Activated CD8-positive, alpha-beta T cell treated with anti-CD3 and anti-CD28 coated beads, Interleukin-2, amount 10 ng/mL, durations not matched to agents 7 days and 5 days (primary cell): Measurements from ENCODE around the gene SIGLEC1. TPM values are rescaled to one million over a fixed set of nuclear protein-coding genes. Genes with fewer than 3 reads are reported as not detected.

Source experiments
- ATAC-seq: fragments of 150-1000 bp; cut with Tn5 transposase; one replicate; pipeline ENCODE4 v1.10.0; 2021; ENCODE audit warnings: moderate library complexity
- CTCF ChIA-PET: fragments of 350-600 bp; sonication (Branson Sonifier 250); formaldehyde crosslinking; loops from one replicate; lab custom pipeline; 2021; ENCODE audit warnings: antibody characterized with exemption; lab: Charles Lee
- POLR2A ChIA-PET: fragments of 350-600 bp; sonication (Branson Sonifier 250); formaldehyde crosslinking; loops from one replicate; lab custom pipeline; 2021; ENCODE audit warnings: antibody characterized with exemption; lab: Charles Lee
- DNase-seq: peaks from one replicate; pipeline ENCODE4 v3.0.0-alpha.2; 2020
- H3K27ac Mint-ChIP-seq: one replicate; pipeline ENCODE4 v1.8.0; 2021; ENCODE audit warnings: mild to moderate bottlenecking, mixed read lengths
- H3K27me3 Mint-ChIP-seq: one replicate; pipeline ENCODE4 v1.8.0; 2021; ENCODE audit warnings: low read depth, mixed read lengths
- H3K36me3 Mint-ChIP-seq: one replicate; pipeline ENCODE4 v1.8.0; 2021; ENCODE audit warnings: low read depth, mixed read lengths
- H3K4me1 Mint-ChIP-seq: one replicate; pipeline ENCODE4 v1.8.0; 2021; ENCODE audit warnings: low read depth, mixed read lengths
- H3K4me3 Mint-ChIP-seq: one replicate; pipeline ENCODE4 v1.8.0; 2021; ENCODE audit warnings: mild to moderate bottlenecking, mixed read lengths
- H3K9me3 Mint-ChIP-seq: one replicate; pipeline ENCODE4 v1.8.0; 2022; ENCODE audit warnings: mixed read lengths; ENCODE audit not compliant: insufficient read depth
- total RNA-seq, 2 experiments: library from RNA; stranded (reverse); gene quantifications; one replicate each; pipeline ENCODE4 v1.2.3, GENCODE V29; 2021

The SIGLEC1 gene
- total RNA-seq, 2 experiments from 2014 or later = not detected

DNA sequence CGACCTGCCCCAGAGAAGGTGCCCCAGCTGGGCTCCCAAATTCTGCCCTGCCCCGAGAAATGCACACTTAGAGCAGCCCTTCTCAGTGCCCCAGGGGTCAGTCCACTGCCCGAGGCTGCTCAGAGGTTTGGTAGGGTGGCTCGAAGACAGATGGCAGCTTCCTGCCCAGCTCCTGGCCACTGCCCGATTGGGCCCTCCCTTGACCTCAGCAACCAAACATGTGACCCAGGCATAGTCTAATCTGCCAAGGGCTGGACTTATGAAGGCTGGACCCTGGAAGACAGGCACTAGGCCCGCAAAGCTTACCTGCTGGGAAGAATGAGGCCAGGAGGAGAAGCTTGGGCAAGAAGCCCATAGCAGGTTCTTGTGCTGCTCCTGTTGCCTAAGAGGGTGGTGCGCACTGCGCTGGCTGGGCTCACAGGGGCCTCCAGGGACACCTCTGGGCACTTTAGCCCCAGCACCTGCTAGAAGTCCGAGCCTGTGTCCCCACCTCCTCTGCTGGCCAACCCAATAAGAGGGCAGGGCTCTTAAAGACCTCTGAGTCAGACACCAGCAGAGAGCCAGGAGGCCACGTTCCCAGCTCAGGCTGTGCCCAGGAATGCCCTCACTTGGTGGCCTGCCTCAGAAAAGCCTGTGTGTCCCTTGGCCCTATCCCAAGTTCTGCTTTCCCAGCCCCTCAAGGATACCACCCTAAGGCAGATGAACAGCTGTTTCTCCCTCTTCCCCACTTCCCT is 5.5 kb downstream of the SIGLEC1 start:
- Mint-ChIP-seq H3K36me3 (no peaks in the 10 kb centered on the region), H3K4me1 (no peaks in the 10 kb centered on the region), H3K27me3 (peaks cover 6% of the 10 kb centered on the region), H3K27ac (no peak overlapping the region), H3K4me3 (no peak overlapping the region), H3K9me3 (no peaks in the 10 kb centered on the region)
- ChIA-PET POLR2A (no interaction called here), CTCF (interaction anchor here (1.2 to 2.4 kb wide), 2 partner anchors 30 to 144 kb away, joined by 9 to 12 read pairs; no protein-coding TSS in a partner anchor)
- no peak for DNase-seq
- ATAC-seq = no peak

GRCh38 chr20:3705970-3706739 is 6.2 kb downstream of the SIGLEC1 start:
- CTCF ChIA-PET = interaction anchor here (0.8 to 2.4 kb wide), 2 partner anchors 30 to 143 kb away, joined by 3 to 12 read pairs; no protein-coding TSS in a partner anchor
- DNase-seq (no peak), ATAC-seq (no peak)
- no peak overlapping the region for H3K27ac Mint-ChIP-seq
- H3K27me3 Mint-ChIP-seq = peaks cover 6% of the 10 kb centered on the region
- H3K36me3 Mint-ChIP-seq = no peaks in the 10 kb centered on the region
- no peaks in the 10 kb centered on the region for H3K9me3 Mint-ChIP-seq
- no peaks in the 10 kb centered on the region for H3K4me1 Mint-ChIP-seq
- POLR2A ChIA-PET = no interaction called here
- H3K4me3 Mint-ChIP-seq = no peak overlapping the region

DNA sequence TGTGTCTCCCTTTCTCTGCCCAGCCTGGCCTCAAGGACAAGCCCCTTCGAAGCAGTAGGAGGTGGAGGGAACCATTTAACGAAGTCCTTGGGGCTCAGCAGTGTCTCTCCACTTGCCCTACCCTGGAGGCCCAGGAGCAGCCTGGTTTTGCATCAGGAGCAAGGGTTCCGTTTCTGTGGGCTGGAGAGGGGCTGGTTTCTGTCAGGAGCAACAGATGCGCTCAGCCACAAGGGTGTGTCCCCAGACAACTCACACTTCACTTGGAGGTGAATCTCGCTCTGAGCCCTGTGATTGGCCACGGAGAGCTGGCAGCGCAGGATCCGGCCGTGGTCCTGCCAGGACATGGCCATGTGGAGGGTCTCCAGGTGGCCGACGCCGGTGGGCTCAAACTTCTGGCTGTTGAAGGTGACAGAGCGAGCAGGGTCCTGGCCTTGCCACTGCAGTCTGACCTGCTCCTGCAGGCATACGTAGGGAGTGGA is 6.9 kb downstream of the SIGLEC1 start:
- no peak for ATAC-seq
- Mint-ChIP-seq H3K27ac (no peak overlapping the region), H3K36me3 (no peaks in the 10 kb centered on the region), H3K4me3 (no peak overlapping the region), H3K9me3 (no peaks in the 10 kb centered on the region), H3K4me1 (no peaks in the 10 kb centered on the region), H3K27me3 (peaks cover 6% of the 10 kb centered on the region)
- POLR2A ChIA-PET = no interaction called here
- no peak for DNase-seq
- CTCF ChIA-PET = interaction anchor here (0.8 kb wide), 1 partner anchor 29 kb away, joined by 3 read pairs; no protein-coding TSS in a partner anchor

- Mint-ChIP-seq H3K36me3 (no peaks in the 10 kb centered on the region), H3K4me1 (no peaks in the 10 kb centered on the region), H3K4me3 (no peak overlapping the region), H3K27ac (no peak overlapping the region), H3K27me3 (peaks cover 6% of the 10 kb centered on the region), H3K9me3 (no peaks in the 10 kb centered on the region)
- POLR2A ChIA-PET = no interaction called here
- CTCF ChIA-PET = interaction anchor here (1.1 kb wide), 1 partner anchor 24 kb away, joined by 3 read pairs; no protein-coding TSS in a partner anchor
- no peak for ATAC-seq
- DNase-seq = no peak
Observed at GRCh38 chr20:3704087-3704486, 8.3 kb downstream of the SIGLEC1 start.

GRCh38 chr20:3702611-3703391 is 9.6 kb downstream of the SIGLEC1 start:
- ChIA-PET CTCF (no interaction called here), POLR2A (no interaction called here)
- no peak for DNase-seq
- Mint-ChIP-seq H3K4me1 (no peaks in the 10 kb centered on the region), H3K27me3 (peaks cover 2% of the 10 kb centered on the region), H3K4me3 (no peak overlapping the region), H3K27ac (no peak overlapping the region), H3K9me3 (no peaks in the 10 kb centered on the region), H3K36me3 (no peaks in the 10 kb centered on the region)
- no peak for ATAC-seq

GRCh38 chr20:3701061-3701998 is 11.1 kb downstream of the SIGLEC1 start:
- DNase-seq (no peak), ATAC-seq (no peak)
- H3K27ac Mint-ChIP-seq = no peak overlapping the region
- POLR2A ChIA-PET = no interaction called here
- CTCF ChIA-PET = interaction anchor here (1.1 to 7.8 kb wide), 3 partner anchors 9 to 138 kb away, joined by 3 to 48 read pairs (median 4); no protein-coding TSS in a partner anchor
- H3K36me3 Mint-ChIP-seq = no peaks in the 10 kb centered on the region
- H3K4me1 Mint-ChIP-seq = no peaks in the 10 kb centered on the region
- no peak overlapping the region for H3K4me3 Mint-ChIP-seq
- no peaks in the 10 kb centered on the region for H3K9me3 Mint-ChIP-seq
- no peaks in the 10 kb centered on the region for H3K27me3 Mint-ChIP-seq

GRCh38 chr20:3699037-3699436 is 13.4 kb downstream of the SIGLEC1 start:
- Mint-ChIP-seq H3K4me3 (no peak overlapping the region), H3K27ac (no peak overlapping the region), H3K27me3 (no peaks in the 10 kb centered on the region), H3K4me1 (no peaks in the 10 kb centered on the region), H3K9me3 (no peaks in the 10 kb centered on the region), H3K36me3 (no peaks in the 10 kb centered on the region)
- ATAC-seq (no peak), DNase-seq (no peak)
- ChIA-PET CTCF (interaction anchor here (0.6 to 7.8 kb wide), 2 partner anchors 11 to 1556 kb away, joined by 3 to 48 read pairs; no protein-coding TSS in a partner anchor), POLR2A (interaction anchor here (1.2 kb wide), 1 partner anchor 24 kb away, joined by 3 read pairs; no protein-coding TSS in a partner anchor)

GRCh38 chr20:3698591-3699001 is 13.8 kb downstream of the SIGLEC1 start:
- POLR2A ChIA-PET = interaction anchor here (1.2 kb wide), 1 partner anchor 24 kb away, joined by 3 read pairs; no protein-coding TSS in a partner anchor
- no peaks in the 10 kb centered on the region for H3K27me3 Mint-ChIP-seq
- no peaks in the 10 kb centered on the region for H3K9me3 Mint-ChIP-seq
- no peaks in the 10 kb centered on the region for H3K4me1 Mint-ChIP-seq
- no peaks in the 10 kb centered on the region for H3K36me3 Mint-ChIP-seq
- ATAC-seq (no peak), DNase-seq (no peak)
- H3K4me3 Mint-ChIP-seq = no peak overlapping the region
- H3K27ac Mint-ChIP-seq = no peak overlapping the region
- CTCF ChIA-PET = interaction anchor here (7.8 kb wide), 1 partner anchor 12 kb away, joined by 48 read pairs; no protein-coding TSS in a partner anchor

DNA sequence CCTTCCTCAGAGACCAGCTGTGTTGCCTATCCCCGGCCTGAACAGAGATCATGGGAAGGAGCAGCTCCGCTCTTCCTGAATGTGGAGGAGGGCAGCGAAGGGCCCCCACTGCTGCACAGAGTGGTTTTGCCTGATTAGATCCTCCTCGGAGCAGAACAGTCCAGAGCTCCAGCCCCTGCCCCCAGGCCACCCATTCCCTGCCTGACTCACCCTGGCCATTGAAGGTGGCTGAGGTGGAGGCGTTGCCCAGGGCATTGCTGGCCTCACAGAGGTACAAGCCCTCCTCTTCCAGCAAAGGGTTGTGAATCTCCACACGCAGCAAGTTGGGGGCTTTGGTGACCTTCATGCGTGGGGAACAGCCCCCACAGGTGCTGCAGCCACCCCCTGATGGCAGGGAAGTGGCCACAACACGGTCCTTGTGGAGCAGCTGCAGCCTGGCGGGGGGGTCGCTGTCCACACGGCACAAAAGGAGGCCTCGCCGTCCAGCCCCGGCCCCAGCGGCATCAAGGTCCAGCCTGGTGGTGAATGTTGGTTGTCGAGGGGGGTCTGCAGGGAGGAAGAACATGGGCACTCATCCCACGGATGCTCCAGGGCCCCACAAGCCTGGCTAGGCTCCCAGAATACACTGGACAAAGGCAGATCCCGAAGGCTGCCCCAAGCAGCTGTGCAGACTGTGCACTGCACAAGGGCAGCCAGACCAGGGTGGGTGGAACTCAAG is 14.7 kb downstream of the SIGLEC1 start:
- H3K4me3 Mint-ChIP-seq = no peak overlapping the region
- no peaks in the 10 kb centered on the region for H3K9me3 Mint-ChIP-seq
- no peaks in the 10 kb centered on the region for H3K4me1 Mint-ChIP-seq
- POLR2A ChIA-PET = interaction anchor here (1.2 kb wide), 1 partner anchor 23 kb away, joined by 3 read pairs; no protein-coding TSS in a partner anchor
- ATAC-seq = no peak
- H3K36me3 Mint-ChIP-seq = no peaks in the 10 kb centered on the region
- H3K27me3 Mint-ChIP-seq = no peaks in the 10 kb centered on the region
- no peak for DNase-seq
- CTCF ChIA-PET = interaction anchor here (0.7 to 7.8 kb wide), 3 partner anchors 9 to 21 kb away, joined by 3 to 48 read pairs (median 4); no protein-coding TSS in a partner anchor
- H3K27ac Mint-ChIP-seq = no peak overlapping the region
